Stomach smooth muscle (tissue), 2 donors: ENCODE measurements around the gene TTC7B.

Experiments
- H3K27ac ChIP-seq: one replicate; pipeline ENCODE4 v1.7.0; 2013; ENCODE audit warnings: mild to moderate bottlenecking, low read length, inconsistent platforms
- H3K27me3 ChIP-seq, 2 donors: one replicate each; pipeline ENCODE4 v1.7.0; 2013; ENCODE audit warnings: low read length in 2 of 2; ENCODE audit not compliant: insufficient read depth in 2 of 2, control insufficient read depth in 1 of 2
- H3K36me3 ChIP-seq, 2 donors: one replicate each; pipeline ENCODE4 v1.7.0; 2013; ENCODE audit warnings: low read length in 2 of 2; ENCODE audit not compliant: control insufficient read depth in 2 of 2, insufficient read depth in 2 of 2
- H3K4me1 ChIP-seq: one replicate; pipeline ENCODE4 v1.7.0; 2013; ENCODE audit warnings: low read length; ENCODE audit not compliant: control insufficient read depth, insufficient read depth
- H3K4me3 ChIP-seq, 2 donors: one replicate each; pipeline ENCODE4 v1.7.0; 2013; ENCODE audit warnings: low read length in 2 of 2
- H3K9ac ChIP-seq, 2 donors: one replicate each; pipeline ENCODE4 v1.7.0; 2013; ENCODE audit warnings: low read length in 2 of 2, mild to moderate bottlenecking in 1 of 2
- H3K9me3 ChIP-seq, 2 donors: one replicate each; pipeline ENCODE4 v1.7.0; 2013; ENCODE audit warnings: low read length in 2 of 2; ENCODE audit not compliant: control insufficient read depth in 2 of 2
- donor health status: healthy.
- donor health status: Pancreatic carcinoma.

The TTC7B gene

GRCh38 chr14:90647473-90648005 is 168.7 kb downstream of the TTC7B start:
- no peaks in the 10 kb centered on the region for H3K9me3 ChIP-seq
- H3K27me3 ChIP-seq = no peaks in the 10 kb centered on the region
- no peak overlapping the region for H3K9ac ChIP-seq
- peaks cover 53% of the 10 kb centered on the region for H3K4me1 ChIP-seq
- H3K27ac ChIP-seq = peak overlapping the region; percentile 86
- peaks cover 0 to 12% of the 10 kb centered on the region in 2 donors for H3K36me3 ChIP-seq
- no peak overlapping the region for H3K4me3 ChIP-seq

- Histone ChIP-seq H3K9ac (no peak overlapping the region), H3K27ac (peak overlapping the region; percentile 86), H3K36me3 (peaks cover 0 to 11% of the 10 kb centered on the region in 2 donors), H3K9me3 (no peaks in the 10 kb centered on the region), H3K4me3 (peak overlapping the region in 1 of 2 donors; percentile 22), H3K4me1 (peaks cover 53% of the 10 kb centered on the region), H3K27me3 (no peaks in the 10 kb centered on the region)
Measured at GRCh38 chr14:90645842-90646443, 170.3 kb downstream of the TTC7B start.

- peaks cover 53% of the 10 kb centered on the region for H3K4me1 ChIP-seq
- no peaks in the 10 kb centered on the region for H3K27me3 ChIP-seq
- H3K27ac ChIP-seq = peak overlapping the region; percentile 86
- H3K4me3 ChIP-seq = peak overlapping the region in 1 of 2 donors; percentile 3
- peaks cover 0 to 11% of the 10 kb centered on the region in 2 donors for H3K36me3 ChIP-seq
- peak overlapping the region in 1 of 2 donors; percentile 32 for H3K9ac ChIP-seq
- H3K9me3 ChIP-seq = no peaks in the 10 kb centered on the region
Measured at GRCh38 chr14:90644882-90645281, 171.3 kb downstream of the TTC7B start.

GRCh38 chr14:90643982-90644670 is 172.1 kb downstream of the TTC7B start:
- H3K9ac ChIP-seq = peak overlapping the region; percentile 30 to 32
- H3K4me1 ChIP-seq = peaks cover 50% of the 10 kb centered on the region
- H3K27me3 ChIP-seq = no peaks in the 10 kb centered on the region
- H3K36me3 ChIP-seq = peaks cover 0 to 11% of the 10 kb centered on the region in 2 donors
- H3K27ac ChIP-seq = peak overlapping the region; percentile 86
- H3K9me3 ChIP-seq = no peaks in the 10 kb centered on the region
- no peak overlapping the region for H3K4me3 ChIP-seq

GRCh38 chr14:90642244-90642717 is 173.9 kb downstream of the TTC7B start:
- Histone ChIP-seq H3K27ac (peak overlapping the region; percentile 86), H3K9ac (peak overlapping the region in 1 of 2 donors; percentile 42), H3K4me3 (peak overlapping the region in 1 of 2 donors; percentile 29), H3K4me1 (peaks cover 50% of the 10 kb centered on the region), H3K27me3 (no peaks in the 10 kb centered on the region), H3K9me3 (no peaks in the 10 kb centered on the region), H3K36me3 (peaks cover 0 to 11% of the 10 kb centered on the region in 2 donors)

- Histone ChIP-seq H3K4me1 (peaks cover 49% of the 10 kb centered on the region), H3K27me3 (no peaks in the 10 kb centered on the region), H3K4me3 (peak overlapping the region in 1 of 2 donors; percentile 23), H3K27ac (peak overlapping the region; percentile 86), H3K9ac (peak overlapping the region in 1 of 2 donors; percentile 14), H3K9me3 (no peaks in the 10 kb centered on the region), H3K36me3 (peaks cover 0 to 11% of the 10 kb centered on the region in 2 donors)
Measured at GRCh38 chr14:90641615-90642243, 174.5 kb downstream of the TTC7B start.

GRCh38 chr14:90641168-90641567 is 175.1 kb downstream of the TTC7B start:
- no peak overlapping the region for H3K4me3 ChIP-seq
- peaks cover 0 to 9% of the 10 kb centered on the region in 2 donors for H3K36me3 ChIP-seq
- no peaks in the 10 kb centered on the region for H3K9me3 ChIP-seq
- H3K9ac ChIP-seq = no peak overlapping the region
- peak overlapping the region; percentile 86 for H3K27ac ChIP-seq
- peaks cover 44% of the 10 kb centered on the region for H3K4me1 ChIP-seq
- no peaks in the 10 kb centered on the region for H3K27me3 ChIP-seq

GRCh38 chr14:90639641-90640040 is 176.6 kb downstream of the TTC7B start:
- peak overlapping the region; percentile 42 for H3K27ac ChIP-seq
- H3K9ac ChIP-seq = no peak overlapping the region
- H3K36me3 ChIP-seq = peaks cover 0 to 2% of the 10 kb centered on the region in 2 donors
- H3K4me1 ChIP-seq = peaks cover 29% of the 10 kb centered on the region
- no peak overlapping the region for H3K4me3 ChIP-seq
- no peaks in the 10 kb centered on the region for H3K9me3 ChIP-seq
- H3K27me3 ChIP-seq = no peaks in the 10 kb centered on the region

- Histone ChIP-seq H3K27ac (no peak overlapping the region), H3K9ac (no peak overlapping the region), H3K9me3 (no peaks in the 10 kb centered on the region), H3K4me3 (no peak overlapping the region), H3K4me1 (peaks cover 30% of the 10 kb centered on the region), H3K27me3 (no peaks in the 10 kb centered on the region), H3K36me3 (no peaks in the 10 kb centered on the region)
Measured at GRCh38 chr14:90632871-90633270, 183.4 kb downstream of the TTC7B start.

GRCh38 chr14:90632451-90632850 is 183.8 kb downstream of the TTC7B start:
- Histone ChIP-seq H3K4me3 (no peak overlapping the region), H3K27ac (no peak overlapping the region), H3K9me3 (no peaks in the 10 kb centered on the region), H3K36me3 (no peaks in the 10 kb centered on the region), H3K27me3 (no peaks in the 10 kb centered on the region), H3K4me1 (peaks cover 34% of the 10 kb centered on the region), H3K9ac (no peak overlapping the region)
